ENCODE data around the gene TRIM59.

The TRIM59 gene

GRCh38 chr3:160481856-160482255, 32.3 kb upstream of the TRIM59 start:
- H3K27me3 Mint-ChIP-seq (ENCODE audit: low read depth): no peaks in the 10 kb centered on the region
- peaks cover 5% of the 10 kb centered on the region for H3K4me1 Mint-ChIP-seq
- no peak overlapping the region for H3K4me3 Mint-ChIP-seq
- no peaks in the 10 kb centered on the region for H3K36me3 Mint-ChIP-seq (ENCODE audit: low read depth)
- no peaks in the 10 kb centered on the region for H3K9me3 Mint-ChIP-seq
- peak overlapping the region in 1 of 3 experiments; percentile 53 for H3K27ac Mint-ChIP-seq
- TF ChIP-seq CTCF (IDR thresholded peaks at IDR 0.05; ENCODE audit: unreplicated experiment in 3 of 3): no peak

- Mint-ChIP-seq H3K36me3 (ENCODE audit: low read depth) (no peaks in the 10 kb centered on the region), H3K4me3 (no peak overlapping the region), H3K9me3 (no peaks in the 10 kb centered on the region), H3K27ac (no peak overlapping the region), H3K4me1 (peaks cover 5% of the 10 kb centered on the region), H3K27me3 (ENCODE audit: low read depth) (no peaks in the 10 kb centered on the region)
- TF ChIP-seq CTCF (IDR thresholded peaks at IDR 0.05; ENCODE audit: unreplicated experiment in 3 of 3): no peak
Observed at GRCh38 chr3:160480931-160481330, 31.3 kb upstream of the TRIM59 start.

GRCh38 chr3:160479376-160479775, 29.8 kb upstream of the TRIM59 start:
- no peaks in the 10 kb centered on the region for H3K27me3 Mint-ChIP-seq (ENCODE audit: low read depth)
- H3K27ac Mint-ChIP-seq: peak overlapping the region in 1 of 3 experiments; percentile 26
- H3K36me3 Mint-ChIP-seq (ENCODE audit: low read depth): no peaks in the 10 kb centered on the region
- no peak for TF ChIP-seq CTCF (IDR thresholded peaks at IDR 0.05; ENCODE audit: unreplicated experiment in 3 of 3)
- no peak overlapping the region for H3K4me3 Mint-ChIP-seq
- H3K4me1 Mint-ChIP-seq: peaks cover 5% of the 10 kb centered on the region
- H3K9me3 Mint-ChIP-seq: no peaks in the 10 kb centered on the region

GRCh38 chr3:160478338-160478737, 28.8 kb upstream of the TRIM59 start:
- no peak overlapping the region for H3K4me3 Mint-ChIP-seq
- H3K27me3 Mint-ChIP-seq (ENCODE audit: low read depth): no peaks in the 10 kb centered on the region
- H3K36me3 Mint-ChIP-seq (ENCODE audit: low read depth): no peaks in the 10 kb centered on the region
- TF ChIP-seq CTCF (IDR thresholded peaks at IDR 0.05; ENCODE audit: unreplicated experiment in 3 of 3): no peak
- peak overlapping the region in 1 of 3 experiments; percentile 9 for H3K27ac Mint-ChIP-seq
- H3K9me3 Mint-ChIP-seq: no peaks in the 10 kb centered on the region
- H3K4me1 Mint-ChIP-seq: peaks cover 5% of the 10 kb centered on the region

- no peak overlapping the region for H3K4me3 Mint-ChIP-seq
- H3K4me1 Mint-ChIP-seq: peaks cover under 1% of the 10 kb centered on the region
- H3K27me3 Mint-ChIP-seq (ENCODE audit: low read depth): no peaks in the 10 kb centered on the region
- H3K36me3 Mint-ChIP-seq (ENCODE audit: low read depth): no peaks in the 10 kb centered on the region
- no peaks in the 10 kb centered on the region for H3K9me3 Mint-ChIP-seq
- no peak overlapping the region for H3K27ac Mint-ChIP-seq
- no peak for TF ChIP-seq CTCF (IDR thresholded peaks at IDR 0.05; ENCODE audit: unreplicated experiment in 3 of 3)
Observed at GRCh38 chr3:160477750-160478149, 28.2 kb upstream of the TRIM59 start.

GRCh38 chr3:160475884-160476283, 26.3 kb upstream of the TRIM59 start:
- no peaks in the 10 kb centered on the region for H3K27me3 Mint-ChIP-seq (ENCODE audit: low read depth)
- peaks cover 5% of the 10 kb centered on the region for H3K36me3 Mint-ChIP-seq (ENCODE audit: low read depth)
- peaks cover 3% of the 10 kb centered on the region for H3K9me3 Mint-ChIP-seq
- H3K4me1 Mint-ChIP-seq: no peaks in the 10 kb centered on the region
- TF ChIP-seq CTCF (IDR thresholded peaks at IDR 0.05; ENCODE audit: unreplicated experiment in 3 of 3): no peak
- no peak overlapping the region for H3K4me3 Mint-ChIP-seq
- no peak overlapping the region for H3K27ac Mint-ChIP-seq

Data from nephron (organoid).